A549 (cell line): ENCODE results near the gene GRK3. TPM values are rescaled to one million over a fixed set of nuclear protein-coding genes. Genes with fewer than 3 reads are reported as not detected.

Experiments used
- ATAC-seq, 2 experiments: fragments of 200-7000 bp in 1 of 2; fragments of >200 bp in 1 of 2; cut with Nextera tagmentation in 1 of 2; cut with Tn5 transposase in 1 of 2; 3 replicates each; pipeline versions ENCODE4 v1.8.0 to v1.9.1; 2018 to 2020; ENCODE audit warnings: mild to moderate bottlenecking in 1 of 2, moderate library complexity in 1 of 2
- CTCF ChIA-PET: fragments of 300-600 bp; sonication (Branson Sonifier 250); formaldehyde crosslinking; extraction: SDS; loops from one replicate; lab custom pipeline; 2021; ENCODE audit warnings: antibody characterized with exemption, inconsistent platforms; lab: Yijun Ruan, JAX
- POLR2A ChIA-PET: fragments of 350-600 bp; formaldehyde crosslinking; extraction: SDS; loops from one replicate; lab custom pipeline; 2021; ENCODE audit warnings: antibody characterized with exemption, inconsistent platforms; lab: Yijun Ruan, JAX
- DNase-seq, 2 experiments: peaks; one replicate each; pipeline versions ENCODE4 v3.0.0 to v3.0.0-alpha.2; 2011 to 2016; ENCODE audit warnings: low read depth in 1 of 2, low spot score in 1 of 2
- FAIRE-seq: peaks from 2 replicates; lab custom pipeline; 2011; peaks lifted over from hg19 to GRCh38; lab: Jason Lieb, UNC
- H3K27ac ChIP-seq, 2 experiments: fragments of >200 bp; sonication (Bioruptor Twin); formaldehyde crosslinking; 3 replicates each; pipeline ENCODE4 v1.5.1; 2016 to 2017
- H3K4me1 ChIP-seq: fragments of >200 bp; sonication (Bioruptor Twin); formaldehyde crosslinking; 3 replicates; pipeline ENCODE4 v1.6.1; 2016
- H3K4me2 ChIP-seq: fragments of >200 bp; sonication (Bioruptor Twin); formaldehyde crosslinking; 3 replicates; pipeline ENCODE4 v1.6.1; 2016
- H3K4me3 ChIP-seq: fragments of >200 bp; sonication (Bioruptor Twin); formaldehyde crosslinking; 3 replicates; pipeline ENCODE4 v1.5.1; 2016
- H3K9me3 ChIP-seq: fragments of >200 bp; sonication (Bioruptor Twin); formaldehyde crosslinking; 3 replicates; pipeline ENCODE4 v1.6.1; 2016
- CBX8 ChIP-seq: fragments of 200-600 bp; sonication (generic); IDR thresholded peaks from 2 replicates; pipeline ENCODE4 v1.6.1; 2016
- CEBPB ChIP-seq, 2 experiments: fragments of >200 bp in 1 of 2; sonication (Bioruptor Twin) in 1 of 2; formaldehyde crosslinking in 1 of 2; IDR thresholded peaks; 2 replicates each; pipeline ENCODE4 v1.6.1; 2012 to 2016
- CHD2 ChIP-seq: fragments of 150-350 bp; IDR thresholded peaks from 2 replicates; pipeline ENCODE4 v1.6.1; 2014; ENCODE audit warnings: low read length; ENCODE audit not compliant: partially characterized antibody
- CHD4 ChIP-seq: fragments of 200-600 bp; sonication (generic); IDR thresholded peaks from 2 replicates; pipeline ENCODE4 v1.6.1; 2016; ENCODE audit warnings: antibody characterized with exemption, mild to moderate bottlenecking, borderline replicate concordance
- HDAC2 ChIP-seq: fragments of 200-600 bp; sonication (generic); IDR thresholded peaks from 2 replicates; pipeline ENCODE4 v1.6.1; 2016
- HOXB5 ChIP-seq: fragments of 250-450 bp; sonication (Bioruptor Pico); IDR thresholded peaks from 2 replicates; pipeline ENCODE4 v1.5.0; 2020; ENCODE audit warnings: mild to moderate bottlenecking, moderate library complexity
- KDM1A ChIP-seq: fragments of 200-600 bp; sonication (generic); IDR thresholded peaks from 2 replicates; pipeline ENCODE4 v1.6.1; 2016; ENCODE audit warnings: low read depth, mild to moderate bottlenecking
- PHF8 ChIP-seq: fragments of 200-600 bp; sonication (generic); IDR thresholded peaks from 2 replicates; pipeline ENCODE4 v1.6.1; 2016; ENCODE audit warnings: low read depth, mild to moderate bottlenecking, antibody characterized with exemption, moderate library complexity, borderline replicate concordance
- RAD21 ChIP-seq, 2 experiments: fragments of >200 bp in 1 of 2; sonication (Bioruptor Twin) in 1 of 2; formaldehyde crosslinking in 1 of 2; IDR thresholded peaks in 1 of 2; conservative IDR thresholded peaks in 1 of 2; 2 replicates in 1 of 2; 3 replicates in 1 of 2; pipeline ENCODE4 v1.6.1; 2012 to 2018; ENCODE audit warnings: inconsistent platforms in 1 of 2
- RARB ChIP-seq: fragments of 250-450 bp; sonication (Bioruptor Pico); IDR thresholded peaks from 2 replicates; pipeline ENCODE4 v1.8.0; 2021; ENCODE audit warnings: mild to moderate bottlenecking, moderate library complexity
- RCOR1 ChIP-seq: fragments of 150-350 bp; IDR thresholded peaks from 2 replicates; pipeline ENCODE4 v1.6.1; 2014; ENCODE audit warnings: antibody characterized with exemption, low read length, low read depth
- REST ChIP-seq: fragments of 200-600 bp; sonication (generic); IDR thresholded peaks from 2 replicates; pipeline ENCODE4 v1.6.1; 2016; ENCODE audit warnings: antibody characterized with exemption, mild to moderate bottlenecking, moderate library complexity
- SREBF2 ChIP-seq: fragments of 450-650 bp; IDR thresholded peaks from 2 replicates; pipeline ENCODE4 v1.6.1; 2014; ENCODE audit warnings: mild to moderate bottlenecking, moderate library complexity
- TFCP2L1 ChIP-seq: fragments of 250-450 bp; sonication (Bioruptor Pico); IDR thresholded peaks from 2 replicates; pipeline ENCODE4 v1.5.0; 2021; ENCODE audit warnings: mild to moderate bottlenecking
- ZC3H11A ChIP-seq: fragments of 450-650 bp; IDR thresholded peaks from 2 replicates; pipeline ENCODE4 v1.6.1; 2014; ENCODE audit warnings: antibody characterized with exemption, mild to moderate bottlenecking
- ZFP36 ChIP-seq: fragments of 450-650 bp; IDR thresholded peaks from 2 replicates; pipeline ENCODE4 v1.6.1; 2014; ENCODE audit warnings: borderline replicate concordance; ENCODE audit not compliant: partially characterized antibody
- ZSCAN20 ChIP-seq: fragments of 250-450 bp; sonication (Bioruptor Pico); IDR thresholded peaks from 2 replicates; pipeline ENCODE4 v1.8.0; 2022; ENCODE audit warnings: mild to moderate bottlenecking, moderate library complexity
- WGBS: methylation state at CpG from one replicate; pipeline ENCODE4 v1.1.6; 2017; ENCODE audit errors: missing lambda C conversion rate; 5-methylcytosine and 5-hydroxymethylcytosine counted together
- polyA plus RNA-seq, 4 experiments: library from polyadenylated mRNA; depleted of rRNA in 3 of 4; stranded (reverse); fragments of >200 nt; fragmentation: RNase III in 1 of 4; extraction: RNeasy Plus Mini Kit Qiagen cat#74134 plus additional on column Dnase treatment in 1 of 4; gene quantifications; 2 replicates in 3 of 4; 3 replicates in 1 of 4; pipeline ENCODE4 v1.2.3, GENCODE V29; 2011 to 2017

Gene GRK3
- polyA plus RNA-seq, 2 of the 4 experiments (the other 2 are of a cell fraction) = 3.9 to 6.5 TPM

GRCh38 chr22:25669253-25670069 lies 105.0 kb downstream of the GRK3 start (continued):
- no peak for TF ChIP-seq CHD2
- TF ChIP-seq CBX8 = no peak
- TF ChIP-seq HDAC2 = no peak
- TF ChIP-seq ZFP36 = no peak
- TF ChIP-seq HOXB5 (CRISPR knock-in tag) = no peak
- TF ChIP-seq ZSCAN20 (CRISPR knock-in tag) = no peak
- TF ChIP-seq PHF8 = no peak

GRCh38 chr22:25670070-25670461 lies 105.6 kb downstream of the GRK3 start:
- Histone ChIP-seq H3K9me3 (no peaks in the 10 kb centered on the region), H3K4me1 (peaks cover 38% of the 10 kb centered on the region), H3K27ac (no peak overlapping the region), H3K4me2 (no peak overlapping the region), H3K4me3 (no peak overlapping the region)
- ChIA-PET POLR2A (no interaction called here), CTCF (no interaction called here)
- FAIRE-seq (no peak), ATAC-seq (no peak), DNase-seq (no peak)
- TF ChIP-seq RCOR1 (no peak), RAD21 (conservative IDR thresholded peaks at IDR 0.05 in 1 of 2, IDR thresholded peaks at IDR 0.05 in 1 of 2) (no peak), RARB (CRISPR knock-in tag) (no peak), REST (no peak), CEBPB (IDR thresholded peaks at IDR 0.05) (no peak), TFCP2L1 (CRISPR knock-in tag) (no peak), KDM1A (no peak), SREBF2 (no peak)
- 90% methylated on average over 6 of the region's 6 CpGs for WGBS

GRCh38 chr22:25672289-25673084 lies 108.0 kb downstream of the GRK3 start:
- H3K4me2 ChIP-seq = no peak overlapping the region
- H3K4me3 ChIP-seq = no peak overlapping the region
- CTCF ChIA-PET = no interaction called here
- peaks cover 20% of the 10 kb centered on the region; the same call in 2 of the 3 replicates for H3K4me1 ChIP-seq
- POLR2A ChIA-PET = no interaction called here
- FAIRE-seq = no peak
- DNase-seq = no peak
- H3K27ac ChIP-seq = no peak overlapping the region
- 83% methylated on average over 5 of the region's 5 CpGs for WGBS
- ATAC-seq = no peak
- TF ChIP-seq REST (no peak), CHD4 (no peak), ZC3H11A (no peak)
- no peaks in the 10 kb centered on the region for H3K9me3 ChIP-seq
